LoVo (cell line): ENCODE data around the gene SLC25A27.

Experiments used
- DNase-seq: peaks from one replicate; pipeline ENCODE4 v3.0.0-alpha.2; 2016; ENCODE audit warnings: low spot score

SLC25A27 gene

DNA sequence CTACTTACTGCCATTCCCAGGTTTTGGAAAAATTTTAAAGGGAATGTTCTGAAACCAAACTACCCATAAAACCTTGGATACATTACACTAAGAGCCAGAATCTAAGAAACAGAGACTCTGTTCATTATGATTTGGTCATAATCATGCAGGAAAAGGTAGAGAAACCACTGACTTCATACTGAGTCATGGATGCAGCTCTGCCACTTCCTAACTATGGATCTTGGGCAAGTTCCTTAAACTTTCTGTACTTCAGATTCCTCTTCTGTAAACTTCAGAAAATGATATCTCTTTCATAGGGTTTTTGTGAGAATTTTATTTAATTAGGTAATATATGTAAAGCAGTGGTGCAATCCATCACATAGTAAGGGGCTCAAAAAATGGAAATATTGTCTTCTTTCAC, 62.4 kb downstream of the SLC25A27 start:
- DNase-seq, result no peak

DNA sequence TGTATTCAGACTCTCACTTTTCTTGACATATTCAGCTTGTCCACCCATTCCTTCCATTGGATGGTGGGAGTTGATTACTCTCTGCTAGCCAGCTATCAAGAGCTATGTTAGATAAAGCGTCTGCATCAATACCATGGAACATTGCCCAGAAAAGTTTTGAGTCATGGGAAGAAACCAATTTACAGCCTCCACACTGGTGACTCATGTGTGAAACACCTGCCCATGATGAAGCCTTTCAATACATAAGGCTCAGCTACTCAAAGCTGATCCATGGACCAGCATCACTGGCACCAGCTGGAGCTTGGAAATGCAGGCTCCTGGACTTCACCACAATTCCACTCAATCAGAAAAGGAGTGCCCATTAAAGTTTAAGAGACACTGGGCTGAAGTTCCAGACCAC, 66.3 kb downstream of the SLC25A27 start:
- peak; percentile 41 for DNase-seq

DNA sequence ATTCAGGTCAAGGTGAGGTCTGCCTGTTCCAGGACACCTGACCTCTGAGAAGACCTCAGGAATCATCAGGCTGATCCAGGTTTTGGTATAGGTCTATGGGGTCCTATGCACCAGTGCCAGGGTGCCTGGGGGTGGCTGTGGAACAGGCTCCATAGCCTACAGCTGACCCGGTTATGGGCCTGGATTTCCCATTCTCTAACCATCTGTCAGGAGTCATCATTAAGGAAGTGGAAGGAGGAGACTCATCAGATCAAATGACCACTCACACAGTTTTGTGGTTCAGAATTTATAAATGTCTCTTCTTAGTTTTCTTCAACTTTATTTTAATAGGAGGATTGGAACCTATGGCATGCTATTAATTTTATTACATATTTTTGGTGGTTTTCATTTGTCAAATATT, 67.6 kb downstream of the SLC25A27 start:
- no peak for DNase-seq
